HG03108 (cell line): ENCODE results near the gene CYP4F11.
"Not testable (repeated sequence)": the region's sequence is repeated elsewhere in the genome, so short reads cannot be mapped to it uniquely, and the experiment has no call there.

Experiments
- ATAC-seq: cut with Tn5 transposase; IDR thresholded peaks from one replicate; pipeline ENCODE4 v1.9.1; 2021; ENCODE audit warnings: moderate library complexity; ENCODE audit not compliant: unreplicated experiment

CYP4F11 gene

DNA sequence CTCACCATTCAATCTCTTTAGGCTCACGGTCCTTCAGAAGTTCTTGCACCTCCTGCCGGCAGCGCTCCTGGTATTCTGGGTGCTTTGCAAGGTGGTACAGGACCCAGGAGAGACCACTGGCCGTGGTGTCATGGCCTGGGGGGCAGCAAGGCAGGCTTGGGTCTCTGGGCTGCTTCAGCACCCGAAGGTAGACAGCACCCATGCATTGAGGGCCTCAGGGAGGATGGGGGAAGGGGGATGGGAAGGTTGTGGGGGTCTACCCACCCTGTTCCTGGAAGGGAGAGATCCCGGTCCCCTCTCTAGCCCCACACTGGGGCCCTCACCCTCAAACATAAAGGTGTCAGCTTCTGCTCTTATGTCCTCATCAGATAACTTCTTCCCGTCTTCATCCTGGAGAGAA, 48.4 kb downstream of the CYP4F11 start:
- ATAC-seq, result no peak

DNA sequence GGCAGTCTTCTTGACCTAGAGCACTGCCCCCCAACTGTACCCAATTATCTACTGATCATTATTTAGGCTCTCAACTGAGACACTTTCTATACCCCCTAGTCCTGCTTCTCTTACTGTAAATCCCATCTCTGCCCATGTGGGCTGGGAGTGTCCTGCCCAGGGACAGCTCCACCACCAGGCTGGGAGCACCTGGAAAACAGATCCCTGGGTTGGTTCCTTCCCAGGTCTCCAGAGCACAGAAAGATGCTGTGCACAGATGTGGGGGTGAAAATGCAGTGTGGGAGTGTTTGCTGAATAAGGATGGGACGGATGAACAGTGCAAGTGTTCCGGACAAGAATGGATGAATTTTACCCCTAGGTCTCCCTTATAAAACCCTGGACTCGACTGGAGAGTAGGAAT, 49.2 kb downstream of the CYP4F11 start:
- no peak for ATAC-seq

DNA sequence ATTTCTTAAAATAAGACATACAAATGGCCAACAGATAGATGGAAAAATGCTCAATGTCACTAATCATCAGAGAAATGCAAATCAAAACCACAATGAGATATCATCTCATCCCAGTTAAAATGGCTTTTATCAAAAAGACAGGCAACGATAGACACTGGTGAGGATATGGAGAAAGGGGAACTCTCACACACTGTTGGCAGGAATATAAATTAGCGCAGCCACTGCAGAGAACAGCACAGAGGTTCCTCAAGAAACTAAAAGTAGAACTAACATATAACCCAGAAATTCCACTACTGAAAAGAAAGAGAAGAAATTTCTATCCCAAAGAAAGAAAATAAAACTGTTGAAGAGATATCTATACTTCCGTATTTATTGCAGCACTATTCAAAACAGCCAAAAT, 51.0 kb downstream of the CYP4F11 start:
- ATAC-seq, result not testable (repeated sequence)

DNA sequence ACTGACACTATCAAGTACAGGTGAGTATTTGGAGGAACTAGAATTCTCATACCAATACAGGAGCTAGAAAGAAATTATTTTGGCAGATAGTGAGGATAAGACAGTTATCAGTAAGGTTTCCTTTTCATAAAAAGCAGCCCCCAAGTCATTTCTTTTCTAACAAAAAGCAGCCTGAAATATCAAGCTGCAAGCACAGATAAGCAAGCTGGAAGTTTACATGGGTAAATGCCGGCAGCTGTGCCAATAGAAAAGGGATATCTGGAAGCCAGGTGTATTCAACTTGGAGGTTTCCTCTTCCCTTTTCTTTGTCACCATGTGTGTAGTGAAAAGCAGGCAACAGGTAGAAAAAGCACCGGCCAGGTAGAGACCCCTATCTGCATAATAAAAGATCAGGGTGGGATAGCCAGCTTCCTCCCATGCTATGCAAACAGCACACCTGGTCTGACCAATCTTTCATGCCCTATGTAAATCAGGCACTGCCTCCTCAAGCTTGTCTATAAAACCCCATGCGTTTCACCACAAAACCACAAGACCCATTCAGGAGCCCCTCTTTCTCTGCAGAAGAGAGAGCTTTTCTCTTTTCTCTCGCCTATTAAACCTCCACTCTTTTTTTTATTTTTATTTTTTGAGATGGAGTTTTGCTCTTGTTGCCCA, 59.4 kb downstream of the CYP4F11 start:
- ATAC-seq, result no peak

DNA sequence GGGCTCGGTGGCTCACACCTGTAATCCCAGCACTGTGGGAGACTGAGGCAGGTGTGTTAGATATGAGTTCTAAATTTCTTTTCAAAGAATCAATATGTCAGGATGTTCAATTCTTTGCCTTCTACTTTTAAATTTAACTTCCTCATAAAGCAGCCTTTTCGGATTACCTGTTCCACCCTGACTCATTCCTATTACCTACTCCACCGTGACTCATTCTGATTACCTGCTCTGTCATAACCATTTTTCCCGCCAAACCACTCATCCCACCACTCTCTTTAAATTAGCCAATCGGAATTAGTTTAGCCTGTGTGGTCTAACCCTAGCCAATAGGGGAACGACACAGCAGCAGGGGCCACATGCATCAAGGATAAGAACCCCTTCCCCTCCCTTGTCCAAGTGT, 60.6 kb downstream of the CYP4F11 start:
- ATAC-seq, result not testable (repeated sequence)

DNA sequence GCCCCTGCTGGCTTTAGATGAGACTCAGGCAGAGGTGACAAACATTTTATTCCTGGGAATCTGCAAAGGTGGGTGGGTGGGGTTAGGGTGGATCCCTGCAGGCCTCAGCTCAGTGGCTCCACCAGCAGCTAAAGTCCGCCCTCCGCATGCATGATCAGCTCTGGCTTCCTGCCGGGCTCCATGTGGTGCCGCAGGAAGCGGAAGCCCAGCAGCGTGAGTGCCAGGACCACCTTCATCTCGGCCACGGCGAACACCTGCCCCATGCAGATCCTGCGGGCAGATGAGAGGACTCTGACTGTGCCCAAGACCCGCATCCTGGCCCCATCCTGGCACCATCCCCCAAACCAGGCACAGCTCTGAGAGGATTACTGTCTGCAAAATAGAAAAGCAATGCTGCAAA, 62.8 kb downstream of the CYP4F11 start:
- ATAC-seq, result no peak

DNA sequence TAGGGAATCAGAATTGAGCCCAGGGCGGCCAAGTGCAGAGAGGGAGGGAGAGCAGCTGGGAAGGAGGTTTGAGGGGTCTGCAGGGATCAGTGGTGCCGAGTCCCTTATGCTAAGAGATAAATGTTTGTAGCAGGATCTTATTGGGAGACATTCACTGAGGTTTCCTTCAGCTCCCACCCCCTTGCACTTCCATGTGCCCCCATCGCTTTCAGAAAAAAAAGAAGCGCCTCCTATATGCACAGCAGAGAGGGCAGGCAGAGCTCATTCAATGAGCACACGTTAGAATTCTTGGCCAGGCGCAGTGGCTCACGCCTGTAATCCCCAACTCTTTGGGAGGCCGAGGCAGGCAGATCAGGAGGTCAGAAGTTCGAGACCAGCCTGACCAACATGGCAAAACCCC, 64.5 kb downstream of the CYP4F11 start:
- ATAC-seq, result no peak

DNA sequence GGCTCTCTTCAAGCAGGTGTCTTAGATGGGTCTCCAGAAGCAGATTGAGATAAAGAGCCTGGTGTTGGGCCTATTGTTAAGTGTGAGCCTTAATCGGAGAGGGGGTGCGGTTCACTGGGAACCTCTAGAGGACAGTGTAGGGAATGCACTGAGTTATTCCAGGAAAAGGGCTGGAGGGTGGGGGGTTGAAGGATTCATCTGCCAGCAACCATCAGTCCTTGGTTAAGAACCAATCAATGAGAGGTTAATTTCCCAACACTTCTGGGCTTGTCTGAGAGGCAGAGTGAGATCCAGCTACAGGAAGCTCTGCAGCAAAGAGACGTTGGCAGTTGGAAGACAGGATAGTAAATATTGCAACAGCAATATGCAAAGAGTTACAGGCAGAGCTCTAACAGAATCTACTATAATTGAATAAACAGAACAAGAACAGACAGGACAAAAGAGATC, 65.2 kb downstream of the CYP4F11 start:
- no peak for ATAC-seq

DNA sequence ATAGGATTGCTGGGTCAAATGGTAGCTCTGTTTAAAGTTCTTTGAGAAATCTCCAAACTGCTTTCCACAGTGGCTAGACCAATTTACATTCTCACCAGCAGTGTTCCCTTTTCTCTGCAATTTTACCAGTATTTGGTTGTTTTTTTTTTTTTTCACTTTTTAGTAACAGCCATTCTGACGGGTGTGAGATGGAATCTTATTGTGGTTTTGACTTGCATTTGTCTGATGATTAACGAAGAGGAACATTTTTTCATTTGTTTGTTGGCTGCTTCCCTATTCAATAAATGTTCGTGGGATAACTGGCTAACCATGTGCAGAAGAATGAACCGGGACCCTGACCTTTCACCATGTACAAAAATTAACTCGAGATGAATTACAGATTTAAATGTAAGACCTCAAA, 67.7 kb downstream of the CYP4F11 start:
- ATAC-seq, result no peak

DNA sequence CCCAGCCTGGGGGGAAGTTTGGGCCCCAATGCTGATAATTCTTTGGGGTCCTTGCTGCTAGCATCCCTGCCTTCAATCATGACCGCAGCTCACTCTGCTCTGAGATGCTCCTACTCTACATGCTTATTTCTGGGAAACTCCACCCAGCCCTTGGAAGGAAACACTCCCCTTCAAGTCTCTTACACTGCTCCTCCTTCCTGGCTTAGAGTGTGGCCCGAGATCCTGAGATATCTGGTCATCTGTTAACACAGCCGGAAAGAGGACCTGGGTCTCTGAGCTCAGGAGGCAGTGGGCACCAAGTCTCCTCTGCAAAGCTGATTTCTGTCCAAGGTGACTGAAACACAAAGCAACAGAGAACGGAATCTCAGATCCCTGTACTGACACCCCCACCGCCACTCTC, 69.5 kb downstream of the CYP4F11 start:
- ATAC-seq, result no peak

DNA sequence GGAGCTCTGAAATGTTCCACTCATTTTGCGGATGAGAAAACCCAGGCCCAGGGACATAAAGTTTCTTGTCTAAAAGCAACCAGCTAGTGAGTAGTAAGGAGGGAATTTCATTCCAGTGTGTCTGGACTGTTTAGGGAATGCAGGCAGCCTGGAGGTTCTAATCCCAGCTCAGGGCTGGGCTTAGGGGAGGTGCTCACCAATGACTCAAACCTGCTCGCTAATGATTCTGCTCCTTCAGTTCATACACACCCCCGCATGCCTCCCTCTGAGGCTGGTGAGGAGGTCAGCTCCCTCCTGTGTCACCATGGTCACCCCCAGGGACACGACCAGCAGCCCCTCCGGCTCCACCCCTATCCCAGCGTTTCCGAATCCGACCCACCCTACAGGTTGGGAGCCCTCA, 71.1 kb downstream of the CYP4F11 start:
- no peak for ATAC-seq

DNA sequence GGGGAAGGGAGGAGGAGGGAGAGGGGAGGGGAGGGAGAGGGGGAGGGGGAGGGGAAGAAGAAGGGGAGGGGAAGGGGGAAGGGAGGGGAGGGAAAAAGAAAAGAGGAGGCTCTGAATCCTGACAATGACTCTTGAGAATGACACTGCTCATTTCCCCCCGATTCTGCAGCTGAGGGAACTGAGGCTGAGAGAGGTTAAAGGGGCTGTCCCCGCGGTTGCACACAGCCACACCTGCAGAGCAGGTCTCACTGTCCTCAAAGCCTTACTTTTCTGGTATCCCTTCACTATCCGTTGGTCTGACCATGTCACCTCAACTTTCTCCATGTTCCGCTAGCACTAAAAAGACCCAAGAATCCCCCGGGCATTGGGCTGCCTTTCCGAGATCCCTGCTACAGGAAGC, 71.9 kb downstream of the CYP4F11 start:
- ATAC-seq, result no peak
